Progenitor cell of endocrine pancreas (in vitro differentiated cells): ENCODE data around the gene YIF1A. TPM values are rescaled to one million over a fixed set of nuclear protein-coding genes. Genes with fewer than 3 reads are reported as not detected.
"Not testable (repeated sequence)": the region's sequence is repeated elsewhere in the genome, so short reads cannot be mapped to it uniquely, and the experiment has no call there.

Experiments used
- DNase-seq: peaks from one replicate; pipeline ENCODE4 v3.0.0; 2021; ENCODE audit warnings: low spot score; ENCODE audit not compliant: unreplicated experiment
- H3K27ac Mint-ChIP-seq: 2 replicates; pipeline ENCODE4 v1.8.0; 2021; ENCODE audit warnings: mild to moderate bottlenecking, moderate library complexity, mixed read lengths
- H3K27me3 Mint-ChIP-seq: 2 replicates; pipeline ENCODE4 v1.8.0; 2021; ENCODE audit warnings: mixed read lengths
- H3K36me3 Mint-ChIP-seq: 2 replicates; pipeline ENCODE4 v1.8.0; 2022; ENCODE audit warnings: mixed read lengths; ENCODE audit not compliant: insufficient read depth
- H3K4me1 Mint-ChIP-seq: 2 replicates; pipeline ENCODE4 v1.8.0; 2021; ENCODE audit warnings: low read depth, mixed read lengths
- H3K4me3 Mint-ChIP-seq: 2 replicates; pipeline ENCODE4 v1.8.0; 2021; ENCODE audit warnings: low read depth, mild to moderate bottlenecking, moderate library complexity, mixed read lengths
- H3K9me3 Mint-ChIP-seq: 2 replicates; pipeline ENCODE4 v1.8.0; 2021; ENCODE audit warnings: low read depth, mixed read lengths
- total RNA-seq: library from RNA; stranded (reverse); gene quantifications from 2 replicates; pipeline ENCODE4 v1.2.1, GENCODE V29; 2021
- TF ChIP-seq, protein P1 (sequence below): fragments of 200-600 bp; sonication (generic); IDR thresholded peaks from one replicate; pipeline ENCODE4 v1.5.0; 2021; ENCODE audit warnings: antibody characterized with exemption, mild to moderate bottlenecking; ENCODE audit not compliant: unreplicated experiment

The YIF1A gene
- total RNA-seq, 1 donor from 2014 or later: 61.7 TPM

DNA sequence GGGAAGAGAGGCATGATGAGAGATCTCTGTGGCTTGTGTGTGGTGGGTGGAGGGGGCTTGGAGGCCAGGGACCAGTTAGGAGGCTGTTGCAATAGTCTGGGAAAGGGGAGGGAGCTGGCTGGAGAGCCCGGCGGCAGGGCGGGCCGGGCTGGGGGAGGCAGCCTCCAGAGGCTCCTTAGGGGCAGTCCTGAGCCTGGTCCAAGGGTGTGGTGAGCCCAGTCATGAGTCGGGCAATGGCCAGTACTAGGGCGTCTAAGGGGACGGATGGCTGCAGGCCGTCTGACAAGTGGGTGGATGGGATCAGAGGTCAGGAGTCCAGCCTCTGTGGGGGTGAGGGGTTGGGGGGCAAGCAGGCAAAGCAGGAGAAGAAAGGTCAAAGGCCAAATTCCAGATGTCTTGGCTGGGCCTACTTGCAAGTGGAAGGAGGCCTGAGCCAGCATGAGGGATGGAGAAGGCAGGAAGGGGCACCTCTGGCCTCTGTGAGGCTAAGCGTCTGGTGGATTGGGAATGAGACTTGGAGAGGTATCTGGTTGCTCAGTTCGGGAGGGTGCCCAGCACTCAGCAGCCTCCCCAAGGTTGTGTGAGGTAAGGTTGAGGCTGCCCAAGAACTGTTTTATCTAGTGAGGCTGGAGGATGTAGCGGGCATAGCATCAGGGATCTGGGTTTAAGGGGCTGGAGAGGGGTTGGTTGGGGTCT lies 33.9 kb upstream of the YIF1A start:
- Mint-ChIP-seq H3K4me3 (no peak overlapping the region), H3K9me3 (peaks cover 5% of the 10 kb centered on the region), H3K4me1 (no peaks in the 10 kb centered on the region), H3K27me3 (peaks cover 27% of the 10 kb centered on the region), H3K27ac (no peak overlapping the region), H3K36me3 (no peaks in the 10 kb centered on the region)
- TF ChIP-seq, protein P1, sequence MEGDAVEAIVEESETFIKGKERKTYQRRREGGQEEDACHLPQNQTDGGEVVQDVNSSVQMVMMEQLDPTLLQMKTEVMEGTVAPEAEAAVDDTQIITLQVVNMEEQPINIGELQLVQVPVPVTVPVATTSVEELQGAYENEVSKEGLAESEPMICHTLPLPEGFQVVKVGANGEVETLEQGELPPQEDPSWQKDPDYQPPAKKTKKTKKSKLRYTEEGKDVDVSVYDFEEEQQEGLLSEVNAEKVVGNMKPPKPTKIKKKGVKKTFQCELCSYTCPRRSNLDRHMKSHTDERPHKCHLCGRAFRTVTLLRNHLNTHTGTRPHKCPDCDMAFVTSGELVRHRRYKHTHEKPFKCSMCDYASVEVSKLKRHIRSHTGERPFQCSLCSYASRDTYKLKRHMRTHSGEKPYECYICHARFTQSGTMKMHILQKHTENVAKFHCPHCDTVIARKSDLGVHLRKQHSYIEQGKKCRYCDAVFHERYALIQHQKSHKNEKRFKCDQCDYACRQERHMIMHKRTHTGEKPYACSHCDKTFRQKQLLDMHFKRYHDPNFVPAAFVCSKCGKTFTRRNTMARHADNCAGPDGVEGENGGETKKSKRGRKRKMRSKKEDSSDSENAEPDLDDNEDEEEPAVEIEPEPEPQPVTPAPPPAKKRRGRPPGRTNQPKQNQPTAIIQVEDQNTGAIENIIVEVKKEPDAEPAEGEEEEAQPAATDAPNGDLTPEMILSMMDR: no peak
- DNase-seq: no peak

DNA sequence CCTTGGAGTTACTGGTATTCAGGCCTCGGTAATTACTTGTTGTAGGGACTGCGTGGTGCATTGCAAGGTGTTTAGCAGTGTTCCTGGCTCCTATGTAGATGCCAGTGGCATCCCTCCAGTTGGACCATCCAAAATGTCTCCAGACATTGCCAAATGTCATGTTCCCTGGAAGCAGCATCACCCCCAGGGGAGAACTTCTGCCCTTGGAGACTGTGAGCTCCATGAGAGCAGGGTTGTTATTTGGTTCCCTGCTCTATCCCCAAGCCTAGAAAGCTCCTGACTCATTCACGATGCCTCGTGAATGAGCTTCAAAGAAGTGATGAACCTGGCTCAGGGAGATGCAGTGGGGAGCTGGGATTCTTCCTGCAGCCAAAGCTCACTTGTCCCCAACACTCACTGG lies 32.7 kb upstream of the YIF1A start:
- TF ChIP-seq, protein P1: no peak
- peaks cover 24% of the 10 kb centered on the region for H3K27me3 Mint-ChIP-seq
- H3K36me3 Mint-ChIP-seq: no peaks in the 10 kb centered on the region
- DNase-seq: no peak
- no peak overlapping the region for H3K27ac Mint-ChIP-seq
- H3K4me1 Mint-ChIP-seq: peaks cover 1% of the 10 kb centered on the region
- no peak overlapping the region for H3K4me3 Mint-ChIP-seq
- H3K9me3 Mint-ChIP-seq: peaks cover 5% of the 10 kb centered on the region

GRCh38 chr11:66320748-66321147 lies 31.8 kb upstream of the YIF1A start:
- not testable (repeated sequence) for H3K4me3 Mint-ChIP-seq, H3K4me1 Mint-ChIP-seq, H3K9me3 Mint-ChIP-seq, DNase-seq, H3K36me3 Mint-ChIP-seq, H3K27ac Mint-ChIP-seq
- H3K27me3 Mint-ChIP-seq: peaks cover 27% of the 10 kb centered on the region

DNA sequence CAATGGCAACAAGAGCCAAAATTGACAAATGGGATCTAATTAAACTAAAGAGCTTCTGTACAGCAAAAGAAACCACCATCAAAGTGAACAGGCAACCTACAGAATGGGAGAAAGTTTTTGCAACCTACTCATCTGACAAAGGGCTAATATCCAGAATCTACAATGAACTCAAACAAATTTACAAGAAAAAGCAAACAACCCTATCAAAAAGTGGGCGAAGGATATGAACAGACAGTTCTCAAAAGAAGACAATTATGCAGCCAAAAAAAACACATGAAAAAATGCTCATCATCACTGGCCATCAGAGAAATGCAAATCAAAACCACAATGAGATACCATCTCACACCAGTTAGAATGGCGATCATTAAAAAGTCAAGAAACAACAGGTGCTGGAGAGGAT lies 31.3 kb upstream of the YIF1A start:
- H3K27ac Mint-ChIP-seq, H3K4me3 Mint-ChIP-seq, H3K9me3 Mint-ChIP-seq, H3K4me1 Mint-ChIP-seq, H3K36me3 Mint-ChIP-seq, DNase-seq: not testable (repeated sequence)
- peaks cover 32% of the 10 kb centered on the region for H3K27me3 Mint-ChIP-seq

- DNase-seq: no peak
- peaks cover 41% of the 10 kb centered on the region for H3K27me3 Mint-ChIP-seq
- H3K27ac Mint-ChIP-seq: no peak overlapping the region
- peaks cover 1% of the 10 kb centered on the region for H3K4me1 Mint-ChIP-seq
- H3K4me3 Mint-ChIP-seq: no peak overlapping the region
- no peaks in the 10 kb centered on the region for H3K36me3 Mint-ChIP-seq
- peaks cover 5% of the 10 kb centered on the region for H3K9me3 Mint-ChIP-seq
- TF ChIP-seq, protein P1: no peak
Observed at GRCh38 chr11:66318600-66318970, 29.6 kb upstream of the YIF1A start.

DNA sequence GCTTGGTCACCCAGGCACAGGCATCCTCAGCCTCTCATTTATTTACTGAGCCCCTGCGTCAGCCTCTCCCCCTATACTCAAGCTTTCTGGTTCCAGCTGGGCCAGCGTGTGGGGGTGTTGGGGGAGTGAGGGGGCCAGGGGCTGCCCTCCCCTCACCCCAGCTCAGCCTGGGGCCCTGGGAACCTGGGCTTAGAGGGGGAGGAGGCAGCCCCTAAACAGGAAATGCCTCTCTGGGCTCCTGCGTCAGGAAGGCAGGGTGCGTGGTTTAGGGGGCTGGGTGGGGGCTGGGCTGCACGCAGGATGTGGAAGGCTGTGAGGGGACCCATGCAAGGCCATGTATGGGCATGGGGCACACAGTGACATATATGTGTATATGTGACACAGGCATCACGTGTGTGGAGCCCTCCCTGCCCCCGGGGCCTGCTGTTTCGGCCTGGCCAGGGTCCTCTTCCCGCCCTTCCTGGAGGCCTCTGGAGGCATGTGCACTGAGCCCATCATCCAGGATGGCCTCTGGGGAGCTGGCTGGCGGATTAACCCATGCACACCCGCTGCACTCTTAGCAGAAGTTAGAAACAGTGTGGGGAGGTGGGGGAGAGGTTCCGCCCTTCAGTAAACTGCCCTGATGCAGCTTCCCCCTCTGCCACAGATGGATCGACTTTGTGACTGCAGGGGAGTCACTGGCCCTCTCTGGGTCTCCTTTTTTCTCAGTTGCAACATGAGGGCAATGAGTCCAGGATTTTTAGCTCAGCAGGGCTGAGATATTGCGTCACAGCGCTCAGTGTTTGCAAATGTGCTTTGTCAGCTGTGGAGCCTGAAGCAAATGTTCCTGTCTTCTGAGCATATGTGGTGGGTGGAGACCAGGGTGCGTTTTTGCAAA lies 29.0 kb upstream of the YIF1A start:
- TF ChIP-seq, protein P1: no peak
- H3K4me1 Mint-ChIP-seq: peaks cover 1% of the 10 kb centered on the region
- no peaks in the 10 kb centered on the region for H3K36me3 Mint-ChIP-seq
- H3K9me3 Mint-ChIP-seq: peaks cover 5% of the 10 kb centered on the region
- H3K4me3 Mint-ChIP-seq: no peak overlapping the region
- H3K27me3 Mint-ChIP-seq: peaks cover 41% of the 10 kb centered on the region
- no peak for DNase-seq
- no peak overlapping the region for H3K27ac Mint-ChIP-seq
